ENCODE results near the gene PLA2G2E. TPM values are rescaled to one million over a fixed set of nuclear protein-coding genes. Genes with fewer than 3 reads are reported as not detected.
"Not testable (repeated sequence)": the region's sequence is repeated elsewhere in the genome, so short reads cannot be mapped to it uniquely, and the experiment has no call there.

The PLA2G2E gene
- total RNA-seq, 1 experiment from 2014 or later, result 0.20 TPM

- no peak for DNase-seq (ENCODE audit: low spot score)
Measured at GRCh38 chr1:19932866-19933265, 9.4 kb upstream of the PLA2G2E start.

DNA sequence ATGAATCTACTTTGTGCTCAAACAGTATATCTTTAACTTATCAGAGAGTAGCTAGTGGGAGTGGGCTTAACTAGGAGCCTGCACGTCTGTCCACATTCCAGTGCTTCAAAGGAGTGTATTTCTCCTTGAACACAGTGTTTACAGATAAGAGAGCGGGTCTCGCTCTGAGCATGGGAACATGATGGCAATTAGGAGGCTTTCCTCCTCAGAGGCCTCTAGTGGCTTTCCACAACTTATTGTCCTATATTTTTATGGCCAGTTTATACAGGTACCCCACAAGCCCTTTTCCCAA, 3.7 kb upstream of the PLA2G2E start:
- not testable (repeated sequence) for DNase-seq (ENCODE audit: low spot score)

DNA sequence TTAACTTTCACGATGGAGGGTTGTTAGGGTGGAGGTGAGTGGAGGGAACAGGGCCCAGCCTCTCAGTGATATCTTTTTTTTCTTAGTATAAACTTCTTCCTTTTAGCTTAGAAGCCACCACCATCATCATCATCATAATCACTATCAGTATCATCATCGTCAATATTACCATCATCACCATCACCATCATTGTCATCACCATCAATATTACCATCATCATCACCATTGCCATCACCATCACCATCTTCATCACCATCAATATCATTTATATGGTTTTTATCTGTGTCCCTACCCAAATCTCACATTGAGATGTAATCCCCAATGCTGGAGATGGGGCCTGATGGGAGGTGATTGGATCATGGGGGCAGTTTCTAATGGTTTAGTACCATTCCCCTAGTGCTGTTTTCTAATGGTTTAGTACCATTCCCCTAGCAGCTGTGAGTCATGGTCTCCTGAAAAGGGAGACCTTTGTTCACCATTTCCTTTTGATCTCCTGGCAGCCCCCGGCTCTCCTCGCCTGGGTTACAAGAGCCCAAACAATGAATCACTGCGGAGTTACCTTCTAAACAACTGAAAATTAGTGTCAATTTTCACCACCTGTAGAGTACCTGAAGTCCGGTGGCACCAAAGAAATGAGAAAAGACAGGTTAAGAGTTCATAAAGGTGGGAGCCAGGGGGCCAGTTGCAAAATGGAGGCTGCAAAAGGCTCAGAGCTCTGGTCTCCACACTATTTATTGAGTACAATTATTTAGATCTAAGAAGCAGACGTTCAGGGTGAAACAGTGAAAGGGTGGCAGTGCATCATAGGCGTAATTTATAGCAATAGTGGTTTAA, 3.1 kb upstream of the PLA2G2E start:
- DNase-seq (ENCODE audit: low spot score), result peak; percentile 43

GRCh38 chr1:19925342-19926070, 2.1 kb upstream of the PLA2G2E start:
- peak; percentile 89 for DNase-seq (ENCODE audit: low spot score)

GRCh38 chr1:19923953-19924346, 533 bp upstream of the PLA2G2E start:
- DNase-seq (ENCODE audit: low spot score), result no peak

DNA sequence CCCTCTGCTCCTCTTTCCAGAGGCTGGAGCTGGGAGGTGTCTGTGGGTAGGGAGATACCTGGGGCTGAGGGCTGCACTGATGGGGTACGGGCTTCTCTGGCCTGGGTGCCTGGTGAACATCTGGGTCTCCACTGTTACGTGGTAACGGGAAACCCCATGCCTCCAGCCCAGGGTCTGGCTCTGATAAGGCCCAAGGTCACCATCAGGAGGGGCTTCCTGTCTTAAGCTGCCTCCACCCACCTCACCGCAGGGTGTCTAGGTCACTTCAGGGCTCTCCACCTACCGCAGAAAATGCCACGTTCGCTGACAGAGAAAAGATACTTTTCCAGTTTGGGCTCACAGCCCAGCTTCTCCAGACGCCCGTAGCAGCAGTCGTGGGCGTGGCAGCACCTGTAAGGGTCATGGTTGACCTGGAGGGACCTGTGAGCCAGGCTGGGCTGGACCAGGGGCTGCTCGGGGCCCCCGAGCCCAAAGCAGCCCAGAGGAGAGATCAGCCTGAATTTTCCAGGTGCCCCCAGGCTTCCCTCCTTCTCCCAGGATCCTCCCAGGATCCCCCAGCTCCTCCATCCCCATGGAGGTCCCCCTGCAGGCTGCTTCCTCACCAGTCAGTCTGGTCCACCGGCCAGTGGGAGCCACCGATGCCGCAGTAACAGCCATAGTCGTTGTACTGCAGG, 1.3 kb downstream of the PLA2G2E start:
- peak; percentile 42 for DNase-seq (ENCODE audit: low spot score)

DNA sequence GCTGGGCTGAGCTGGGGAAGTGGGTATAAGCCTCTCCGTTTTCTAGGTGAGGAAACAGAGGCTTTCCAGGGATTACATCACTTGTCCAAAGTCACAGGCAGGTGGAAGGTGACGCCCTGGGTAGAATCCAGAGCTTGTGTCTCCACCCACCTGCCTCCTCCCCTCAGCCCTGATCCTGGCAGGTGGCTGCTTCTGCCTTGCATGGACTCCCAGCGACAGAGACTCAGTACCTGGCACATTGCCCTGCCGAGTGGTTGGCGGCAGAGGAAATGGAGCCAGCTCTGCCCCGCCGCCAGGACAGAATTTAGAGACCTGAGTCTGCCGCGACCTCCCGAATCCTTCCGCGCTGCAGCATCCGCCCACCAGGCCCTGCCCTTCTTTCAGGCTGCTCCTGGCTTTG, 2.1 kb downstream of the PLA2G2E start:
- peak; percentile 77 for DNase-seq (ENCODE audit: low spot score)

DNA sequence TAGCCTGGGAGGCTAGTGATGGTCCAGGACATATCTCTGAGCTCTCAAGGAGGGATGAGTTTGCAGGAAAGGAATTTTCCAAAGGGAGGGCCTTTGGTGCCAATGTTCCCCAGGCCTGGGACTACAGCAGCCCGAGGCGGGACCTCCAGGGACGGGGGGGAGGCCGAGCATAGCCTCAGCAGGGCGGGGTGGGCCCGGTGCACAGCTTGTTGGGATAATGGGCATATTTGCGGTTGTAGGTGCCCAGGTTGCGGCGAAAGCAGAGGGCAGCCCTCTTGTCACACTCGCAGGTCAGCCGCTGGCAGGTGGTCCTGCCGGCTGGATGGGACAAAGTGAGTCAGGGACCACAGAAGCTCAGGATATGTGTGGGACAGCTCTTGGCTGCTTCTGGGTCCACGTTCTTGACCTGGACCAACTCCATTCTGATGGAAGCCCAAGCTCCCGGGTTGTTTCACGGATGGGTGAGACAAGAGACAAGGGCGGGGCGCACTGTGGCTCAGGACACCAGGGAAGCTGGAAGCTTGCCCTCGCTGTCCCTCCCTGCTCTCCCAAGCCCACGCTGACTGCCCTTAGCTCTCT, 3.2 kb downstream of the PLA2G2E start:
- DNase-seq (ENCODE audit: low spot score), result no peak

DNA sequence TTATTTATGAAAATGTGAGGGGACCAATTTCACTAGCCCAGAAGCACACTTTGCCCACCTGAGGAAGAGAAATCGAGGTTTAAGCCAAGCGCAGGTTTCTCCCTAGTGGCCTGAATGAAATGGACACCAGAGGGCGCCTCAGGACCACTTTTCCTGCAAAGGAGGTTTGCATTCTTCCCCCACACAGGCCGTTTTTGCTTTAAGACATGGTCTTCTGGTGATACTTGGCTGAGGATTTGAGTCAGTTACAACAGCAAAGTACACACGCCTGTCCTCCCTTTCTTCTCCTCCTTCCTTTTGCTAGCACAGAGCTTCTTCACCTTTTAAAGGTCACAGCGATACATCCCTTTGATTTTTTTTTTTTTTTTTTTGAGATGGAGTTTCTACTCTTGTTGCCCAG, 5.4 kb downstream of the PLA2G2E start:
- peak; percentile 93 for DNase-seq (ENCODE audit: low spot score)

- DNase-seq (ENCODE audit: low spot score), result no peak
Measured at GRCh38 chr1:19910650-19911049, 12.8 kb downstream of the PLA2G2E start.

DNA sequence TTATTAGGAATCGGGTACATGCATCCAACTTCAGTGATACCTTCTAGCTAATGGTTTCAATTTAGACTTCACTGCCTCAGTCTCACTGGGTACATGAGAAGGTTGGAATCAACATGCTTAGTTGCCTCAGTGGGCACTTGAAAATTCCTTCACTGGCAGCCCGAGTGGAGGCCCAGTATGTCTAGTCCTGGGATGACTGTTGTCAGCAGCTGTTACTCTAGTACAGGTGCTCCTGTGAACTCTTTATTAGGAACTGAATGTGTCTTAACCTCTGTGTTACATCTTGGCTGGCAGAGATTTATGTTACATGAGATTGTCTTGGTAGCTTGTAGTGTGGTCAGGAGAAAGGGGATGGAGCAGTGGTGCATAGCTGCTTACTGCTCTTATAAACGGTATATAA, 13.4 kb downstream of the PLA2G2E start:
- DNase-seq (ENCODE audit: low spot score), result no peak

DNA sequence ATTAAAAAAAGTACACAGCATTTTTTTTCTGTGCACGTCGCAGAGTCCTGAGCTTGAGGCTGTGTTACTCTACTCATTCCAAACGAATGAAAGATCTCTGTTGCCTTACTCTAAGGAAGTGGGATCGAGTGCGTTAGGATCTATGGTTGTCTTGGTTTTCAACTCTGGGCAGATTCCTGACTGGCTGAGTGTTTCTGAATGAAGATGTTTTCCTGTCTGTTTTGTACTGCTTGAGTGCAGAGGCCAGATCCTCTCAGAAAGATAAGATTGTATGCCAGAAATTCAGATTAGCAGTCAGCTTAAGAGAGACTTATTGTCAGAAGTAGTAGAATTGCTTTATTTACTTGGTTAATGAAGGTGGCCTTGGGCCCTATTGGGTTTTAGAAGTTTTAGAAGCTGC, 14.0 kb downstream of the PLA2G2E start:
- no peak for DNase-seq (ENCODE audit: low spot score)

DNA sequence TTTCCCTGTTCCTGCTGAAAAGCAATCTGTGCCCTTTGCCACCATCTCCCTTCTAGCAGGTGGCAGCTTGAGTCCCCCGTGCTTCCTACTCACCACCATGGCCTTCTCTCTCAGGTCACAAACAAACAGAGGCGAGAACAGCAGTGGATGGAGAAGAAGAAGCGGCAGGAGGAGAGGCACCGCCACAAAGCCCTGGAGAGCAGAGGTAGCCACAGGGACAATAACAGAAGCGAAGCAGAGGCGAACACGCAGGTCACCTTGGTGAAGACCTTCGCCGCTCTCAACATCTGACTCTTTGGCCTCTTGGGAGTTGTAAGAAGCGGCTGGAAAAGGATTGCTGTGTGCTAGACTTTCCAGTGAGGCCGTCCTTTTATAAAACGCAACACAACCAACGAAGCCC, 16.0 kb downstream of the PLA2G2E start:
- no peak for DNase-seq (ENCODE audit: low spot score)

DNA sequence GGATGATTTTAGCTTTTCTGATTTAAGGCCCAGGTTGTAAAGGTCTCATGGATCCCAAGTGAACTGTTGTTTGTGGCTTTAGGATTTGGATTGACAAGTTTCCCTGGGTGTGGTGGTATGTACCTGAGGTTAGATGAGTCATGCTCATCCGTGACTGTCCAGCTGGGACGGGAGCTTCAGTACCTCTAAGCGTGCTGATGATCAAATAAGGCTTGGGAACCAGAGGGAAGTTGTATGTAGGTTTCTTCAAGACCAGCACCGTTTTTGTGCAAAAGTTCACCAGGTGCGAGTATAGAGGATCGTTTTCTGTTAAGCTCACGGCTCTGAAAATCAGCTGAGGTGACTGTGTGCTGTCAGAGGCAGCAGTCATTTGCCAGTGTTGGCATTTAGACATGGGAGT, 19.8 kb downstream of the PLA2G2E start:
- DNase-seq (ENCODE audit: low spot score), result no peak

DNA sequence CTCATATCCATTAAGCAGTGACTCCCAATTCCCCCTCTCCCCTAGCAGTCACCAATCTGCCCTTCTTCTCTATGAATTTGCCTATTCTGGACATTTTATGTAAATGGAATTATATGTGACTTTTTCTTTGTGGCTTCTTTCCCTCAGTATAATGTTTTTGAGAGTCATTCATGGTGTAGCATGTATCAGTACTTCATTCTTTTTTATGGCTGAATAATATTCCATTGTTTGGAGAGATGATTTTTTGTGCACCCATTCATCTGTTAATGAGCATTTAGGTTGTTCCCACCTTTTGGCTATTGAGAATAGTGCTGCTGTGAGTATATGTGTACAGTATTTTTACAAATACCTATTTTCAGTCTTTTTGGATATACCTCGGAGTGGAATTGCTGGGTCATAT, 21.8 kb downstream of the PLA2G2E start:
- no peak for DNase-seq (ENCODE audit: low spot score)

- DNase-seq (ENCODE audit: low spot score), result no peak
Measured at GRCh38 chr1:19894218-19894617, 29.2 kb downstream of the PLA2G2E start.

DNA sequence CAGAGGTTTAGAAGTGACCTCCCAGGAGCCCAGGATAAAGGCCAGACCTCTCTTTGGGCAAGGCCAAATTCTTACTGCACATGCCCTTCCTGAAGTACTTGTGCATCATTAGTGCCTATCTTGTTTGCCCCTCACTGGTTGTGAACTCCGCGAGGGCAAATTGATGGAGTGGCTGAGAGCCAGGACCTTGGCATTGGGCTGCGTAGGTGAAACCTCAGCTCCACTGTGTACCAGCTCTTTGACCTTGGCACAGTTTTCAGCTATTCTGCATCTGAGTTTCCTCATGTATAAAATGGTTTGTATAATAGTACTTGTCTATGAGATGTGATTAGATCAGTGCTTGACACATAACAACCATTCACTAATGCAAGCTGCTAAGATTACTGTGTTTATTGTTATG, 29.7 kb downstream of the PLA2G2E start:
- DNase-seq (ENCODE audit: low spot score), result no peak

DNA sequence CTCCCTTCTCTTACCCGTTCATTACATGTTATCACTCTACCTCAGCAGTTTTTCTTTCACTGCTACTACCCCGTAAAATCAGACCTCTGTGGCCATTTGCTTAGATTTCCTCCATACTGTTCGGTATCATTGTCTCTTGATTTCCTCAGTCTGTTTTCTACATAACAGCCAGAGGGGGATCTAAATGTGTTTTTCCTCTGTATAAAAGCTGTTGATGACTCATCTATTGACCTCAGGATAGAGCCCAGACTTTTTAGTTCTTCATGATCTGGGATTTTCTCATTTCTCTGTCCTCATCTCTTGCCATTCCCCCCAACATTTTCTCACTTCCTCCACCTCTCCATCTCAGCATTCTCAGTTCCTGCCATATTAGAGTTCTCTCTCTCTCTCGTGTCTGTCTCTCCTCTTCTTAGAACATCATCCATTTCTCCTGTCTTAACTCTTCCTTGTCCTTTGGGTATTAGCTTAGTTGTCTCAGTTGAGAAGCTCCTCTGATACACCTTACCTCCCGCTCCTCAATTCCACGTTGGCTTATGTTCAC, 30.7 kb downstream of the PLA2G2E start:
- no peak for DNase-seq (ENCODE audit: low spot score)

DNA sequence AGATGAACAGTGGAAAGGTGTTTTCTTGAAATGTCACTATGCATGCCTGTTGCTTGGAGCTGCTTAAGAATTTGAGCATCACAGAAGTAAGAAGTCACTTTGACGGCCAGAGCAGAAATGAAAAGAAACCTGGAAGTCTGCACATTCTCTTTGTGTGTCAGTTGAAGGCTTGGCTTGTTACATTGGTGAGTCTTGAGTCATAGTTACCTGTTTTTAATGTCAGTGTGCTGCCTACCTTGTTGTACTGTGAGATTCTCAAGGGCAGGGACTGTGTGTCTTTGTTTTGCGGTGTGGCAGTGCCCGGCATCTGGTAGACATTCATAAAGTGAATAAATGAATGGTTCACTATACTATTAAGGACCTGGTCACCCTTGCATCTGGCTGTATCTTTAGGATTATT, 31.3 kb downstream of the PLA2G2E start:
- DNase-seq (ENCODE audit: low spot score), result no peak

GRCh38 chr1:19889656-19890055, 33.8 kb downstream of the PLA2G2E start:
- DNase-seq (ENCODE audit: low spot score), result no peak

DNA sequence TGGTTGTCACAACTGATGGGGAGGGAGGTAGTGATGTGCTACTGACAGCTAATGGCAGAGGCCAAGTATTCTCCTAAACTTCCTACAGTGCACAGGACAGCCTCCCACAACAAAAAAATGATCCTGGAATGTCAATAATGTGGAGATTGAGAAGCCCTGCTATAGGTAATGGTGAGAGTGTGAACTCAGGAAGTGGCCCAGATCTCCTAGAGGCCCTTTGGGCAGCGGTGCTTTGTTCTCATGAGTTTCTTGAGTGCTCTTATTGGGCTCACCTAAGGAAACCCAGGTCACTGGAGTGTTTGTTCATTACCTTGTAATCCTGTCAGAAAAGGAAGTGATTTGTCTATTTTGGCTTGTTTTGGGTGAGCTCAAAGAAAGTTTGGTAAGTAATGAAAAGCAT, 35.3 kb downstream of the PLA2G2E start:
- DNase-seq (ENCODE audit: low spot score), result no peak

- DNase-seq (ENCODE audit: low spot score), result no peak
Measured at GRCh38 chr1:19885821-19886220, 37.6 kb downstream of the PLA2G2E start.

Data from HT-29 (cell line).